Astrocyte (in vitro differentiated cells and primary cell): Measurements from ENCODE around the gene EXOC6B. TPM values are rescaled to one million over a fixed set of nuclear protein-coding genes. Genes with fewer than 3 reads are reported as not detected.

ENCODE experiments used
- DNase-seq: peaks from one replicate; pipeline ENCODE4 v3.0.0-alpha.2; 2010; ENCODE audit warnings: low read depth
- FAIRE-seq: peaks from 2 replicates; lab custom pipeline; 2011; peaks lifted over from hg19 to GRCh38; lab: Jason Lieb, UNC
- H2AFZ ChIP-seq: 2 replicates; pipeline ENCODE4 v1.6.0; 2012; ENCODE audit warnings: low read depth, low read length, inconsistent platforms
- H3K27ac ChIP-seq: 2 replicates; pipeline ENCODE4 v1.5.1; 2011; ENCODE audit warnings: low read depth, low read length, inconsistent platforms
- H3K27me3 ChIP-seq: 2 replicates; pipeline ENCODE4 v1.6.0; 2011; ENCODE audit warnings: low read length, inconsistent platforms; ENCODE audit not compliant: insufficient read depth
- H3K36me3 ChIP-seq: 2 replicates; pipeline ENCODE4 v1.5.1; 2011; ENCODE audit warnings: low read length, inconsistent platforms; ENCODE audit not compliant: insufficient read depth
- H3K4me1 ChIP-seq: 2 replicates; pipeline ENCODE4 v1.5.1; 2011; ENCODE audit warnings: low read length, inconsistent platforms; ENCODE audit not compliant: insufficient read depth
- H3K4me2 ChIP-seq: 2 replicates; pipeline ENCODE4 v1.6.0; 2012; ENCODE audit warnings: low read length, inconsistent platforms
- H3K4me3 ChIP-seq: 2 replicates; pipeline ENCODE4 v1.5.1; 2011; ENCODE audit warnings: low read depth, mild to moderate bottlenecking, low read length, inconsistent platforms; ENCODE audit not compliant: insufficient read depth
- H3K79me2 ChIP-seq: 2 replicates; pipeline ENCODE4 v1.6.0; 2012; ENCODE audit warnings: mild to moderate bottlenecking, low read length, inconsistent platforms; ENCODE audit not compliant: insufficient read depth
- H3K9ac ChIP-seq: 2 replicates; pipeline ENCODE4 v1.6.0; 2012; ENCODE audit warnings: mild to moderate bottlenecking, low read length, inconsistent platforms
- H3K9me3 ChIP-seq: 2 replicates; pipeline ENCODE4 v1.5.1; 2012; ENCODE audit warnings: low read depth, mild to moderate bottlenecking, low read length, inconsistent platforms; ENCODE audit not compliant: insufficient read depth
- H4K20me1 ChIP-seq: 2 replicates; pipeline ENCODE4 v1.6.0; 2012; ENCODE audit warnings: low read length, inconsistent platforms; ENCODE audit not compliant: insufficient read depth
- H3K27ac Mint-ChIP-seq: one replicate; pipeline ENCODE4 v1.8.0; 2021; ENCODE audit warnings: mild to moderate bottlenecking, mixed read lengths; ENCODE audit not compliant: unreplicated experiment
- H3K27me3 Mint-ChIP-seq: one replicate; pipeline ENCODE4 v1.8.0; 2021; ENCODE audit warnings: low read depth, mixed read lengths; ENCODE audit not compliant: unreplicated experiment
- H3K36me3 Mint-ChIP-seq: one replicate; pipeline ENCODE4 v1.8.0; 2021; ENCODE audit warnings: low read depth, mixed read lengths; ENCODE audit not compliant: unreplicated experiment
- H3K4me1 Mint-ChIP-seq: one replicate; pipeline ENCODE4 v1.8.0; 2021; ENCODE audit warnings: low read depth, mixed read lengths; ENCODE audit not compliant: unreplicated experiment
- H3K4me3 Mint-ChIP-seq: one replicate; pipeline ENCODE4 v1.8.0; 2021; ENCODE audit warnings: mild to moderate bottlenecking, moderate library complexity, mixed read lengths; ENCODE audit not compliant: unreplicated experiment
- H3K9me3 Mint-ChIP-seq: one replicate; pipeline ENCODE4 v1.8.0; 2021; ENCODE audit warnings: mild to moderate bottlenecking, mixed read lengths; ENCODE audit not compliant: unreplicated experiment
- CTCF ChIP-seq: IDR thresholded peaks from 2 replicates; pipeline ENCODE4 v1.5.1; 2011; ENCODE audit warnings: low read depth, mild to moderate bottlenecking, inconsistent platforms, low read length, moderate library complexity; ENCODE audit not compliant: insufficient read depth
- EZH2 ChIP-seq: IDR thresholded peaks from 2 replicates; pipeline ENCODE4 v1.6.1; 2012; ENCODE audit warnings: mild to moderate bottlenecking, low read length, inconsistent platforms; ENCODE audit not compliant: insufficient read depth
- total RNA-seq: library from RNA; stranded (reverse); gene quantifications from 2 replicates; pipeline ENCODE4 v1.2.1, GENCODE V29; 2021

EXOC6B gene
- total RNA-seq, 1 donor from 2014 or later = 31.8 TPM

DNA sequence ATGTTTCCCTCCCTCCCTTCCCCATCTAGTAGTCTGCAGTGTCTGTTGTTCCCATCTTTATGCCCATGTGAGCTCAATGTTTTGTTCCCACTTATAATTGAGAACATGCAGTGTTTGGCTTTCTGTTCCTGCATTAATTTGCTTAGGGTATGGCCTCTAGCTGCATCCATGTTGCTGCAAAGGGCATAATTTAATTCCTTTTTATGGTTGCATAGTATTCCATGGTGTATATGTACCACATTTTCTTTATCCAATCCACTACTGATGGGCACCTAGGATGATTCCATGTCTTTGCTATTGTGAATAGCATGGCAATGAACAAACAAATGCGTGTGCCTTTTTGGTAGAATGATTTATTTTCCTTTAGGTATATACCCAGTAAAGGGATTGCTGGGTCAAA, 617.6 kb downstream of the EXOC6B start:
- no peaks in the 10 kb centered on the region for H3K36me3 ChIP-seq

GRCh38 chr2:72207334-72207733, 618.5 kb downstream of the EXOC6B start:
- Mint-ChIP-seq H3K27me3 (no peaks in the 10 kb centered on the region), H3K4me3 (no peak overlapping the region), H3K9me3 (no peaks in the 10 kb centered on the region), H3K4me1 (peaks cover 2% of the 10 kb centered on the region), H3K36me3 (no peaks in the 10 kb centered on the region), H3K27ac (no peak overlapping the region)
- Histone ChIP-seq H3K9ac (no peak overlapping the region), H3K4me3 (no peak overlapping the region), H3K79me2 (no peaks in the 10 kb centered on the region), H3K4me1 (peaks cover 15% of the 10 kb centered on the region), H2AFZ (no peak overlapping the region), H4K20me1 (no peaks in the 10 kb centered on the region), H3K27ac (no peak overlapping the region), H3K36me3 (no peaks in the 10 kb centered on the region), H3K27me3 (no peaks in the 10 kb centered on the region), H3K4me2 (no peak overlapping the region), H3K9me3 (no peaks in the 10 kb centered on the region)
- no peak for TF ChIP-seq EZH2
- no peak for TF ChIP-seq CTCF
- FAIRE-seq (no peak), DNase-seq (no peak)

More for the DNA sequence above, 617.6 kb downstream of the EXOC6B start:
- H3K4me2 ChIP-seq = no peak overlapping the region
- no peak overlapping the region for H2AFZ ChIP-seq
- DNase-seq (no peak), FAIRE-seq (no peak)
- no peak overlapping the region for H3K27ac Mint-ChIP-seq
- no peak overlapping the region for H3K9ac ChIP-seq
- no peak overlapping the region for H3K4me3 ChIP-seq
- H3K27me3 Mint-ChIP-seq = no peaks in the 10 kb centered on the region
- peaks cover 2% of the 10 kb centered on the region for H3K4me1 Mint-ChIP-seq
- H4K20me1 ChIP-seq = no peaks in the 10 kb centered on the region
- H3K9me3 ChIP-seq = no peaks in the 10 kb centered on the region
- no peaks in the 10 kb centered on the region for H3K9me3 Mint-ChIP-seq
- TF ChIP-seq CTCF (no peak), EZH2 (no peak)
- H3K27ac ChIP-seq = no peak overlapping the region
- H3K79me2 ChIP-seq = no peaks in the 10 kb centered on the region
- H3K36me3 Mint-ChIP-seq = no peaks in the 10 kb centered on the region
- no peaks in the 10 kb centered on the region for H3K27me3 ChIP-seq
- H3K4me3 Mint-ChIP-seq = no peak overlapping the region
- H3K4me1 ChIP-seq = peaks cover 15% of the 10 kb centered on the region

GRCh38 chr2:72205504-72205881, 620.3 kb downstream of the EXOC6B start:
- no peak for TF ChIP-seq CTCF
- Histone ChIP-seq H3K27ac (no peak overlapping the region), H3K4me1 (peaks cover 1% of the 10 kb centered on the region), H3K9ac (no peak overlapping the region), H3K4me2 (no peak overlapping the region), H3K4me3 (no peak overlapping the region), H3K79me2 (no peaks in the 10 kb centered on the region), H3K9me3 (no peaks in the 10 kb centered on the region), H3K27me3 (no peaks in the 10 kb centered on the region), H2AFZ (no peak overlapping the region), H3K36me3 (no peaks in the 10 kb centered on the region), H4K20me1 (no peaks in the 10 kb centered on the region)
- peaks cover 2% of the 10 kb centered on the region for H3K4me1 Mint-ChIP-seq
- DNase-seq (no peak), FAIRE-seq (no peak)
- no peaks in the 10 kb centered on the region for H3K27me3 Mint-ChIP-seq
- no peak overlapping the region for H3K4me3 Mint-ChIP-seq
- H3K36me3 Mint-ChIP-seq = no peaks in the 10 kb centered on the region
- H3K27ac Mint-ChIP-seq = no peak overlapping the region
- H3K9me3 Mint-ChIP-seq = no peaks in the 10 kb centered on the region
